ENCODE data around the gene UTP4.
"Not testable (repeated sequence)": the region's sequence is repeated elsewhere in the genome, so short reads cannot be mapped to it uniquely, and the experiment has no call there.

UTP4 gene

DNA sequence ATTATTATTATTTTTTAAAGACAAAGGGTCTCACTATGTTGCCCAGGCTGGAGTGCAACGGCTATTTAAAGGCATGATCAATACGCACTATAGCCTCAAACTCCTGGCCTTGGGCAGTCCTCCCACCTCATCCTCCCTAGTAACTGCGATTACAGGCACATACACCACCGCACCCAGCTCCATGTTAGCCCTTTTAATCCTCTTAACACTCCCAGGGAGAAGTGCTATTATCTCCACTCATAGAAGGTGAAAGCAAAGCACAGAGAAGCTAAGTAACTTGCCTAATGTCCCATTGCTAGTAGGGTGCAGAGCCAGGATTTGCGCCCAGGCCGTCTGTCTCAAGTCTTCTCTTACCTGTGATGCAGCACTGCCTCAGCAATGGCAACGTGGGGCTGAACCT, 22.0 kb upstream of the UTP4 start:
- no peak for DNase-seq (ENCODE audit: low read depth in 3 of 3)

DNA sequence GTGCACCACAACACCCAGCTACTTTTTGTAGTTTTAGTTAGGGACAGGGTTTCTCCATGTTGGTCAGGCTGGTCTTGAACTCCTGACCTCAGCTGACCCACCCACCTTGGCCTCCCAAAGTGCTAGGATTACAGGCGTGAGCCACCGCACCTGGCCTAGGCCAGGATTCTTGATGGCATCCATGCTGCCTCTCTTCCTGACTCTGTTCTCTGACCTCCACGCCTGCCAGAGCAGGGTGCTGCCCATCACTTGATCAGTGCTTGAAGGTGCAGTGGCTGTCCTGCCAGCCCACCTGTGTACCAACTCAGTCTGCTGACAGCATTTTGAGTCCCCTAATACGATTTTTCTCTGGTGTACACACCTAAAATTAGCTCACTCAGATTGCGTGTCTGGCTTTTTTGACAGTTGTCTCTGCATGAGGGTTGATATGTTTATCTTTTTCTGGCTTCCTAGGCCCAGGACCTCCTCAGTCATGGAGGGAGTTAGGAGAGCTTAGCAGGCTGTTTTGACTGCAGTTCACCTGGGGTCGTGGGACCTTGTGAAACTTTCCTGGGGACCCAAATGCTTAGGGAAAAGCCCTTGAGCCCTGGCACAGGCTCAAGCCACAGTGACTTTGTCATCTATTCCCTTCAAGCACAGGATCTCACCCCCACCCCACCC, 21.1 kb upstream of the UTP4 start:
- DNase-seq (ENCODE audit: low read depth in 3 of 3), result no peak

DNA sequence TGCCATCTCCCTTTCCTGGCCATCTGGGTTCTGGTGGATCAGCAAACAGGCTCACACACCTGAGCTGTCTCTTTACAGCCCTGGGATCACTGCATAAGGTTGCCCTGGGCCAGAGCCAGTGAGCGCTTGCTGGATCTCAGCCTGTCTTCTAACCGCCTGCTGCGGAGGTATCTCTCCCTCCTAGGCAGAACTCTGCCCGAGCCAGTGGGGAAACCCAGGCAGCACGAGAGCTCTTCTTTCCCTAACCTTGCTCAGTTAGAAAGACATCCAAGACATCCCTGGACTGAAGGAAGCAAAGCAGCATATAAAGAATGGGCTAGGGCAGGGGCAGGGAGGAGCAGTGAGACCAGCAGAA, 20.6 kb upstream of the UTP4 start:
- no peak for DNase-seq (ENCODE audit: low read depth in 3 of 3)

DNA sequence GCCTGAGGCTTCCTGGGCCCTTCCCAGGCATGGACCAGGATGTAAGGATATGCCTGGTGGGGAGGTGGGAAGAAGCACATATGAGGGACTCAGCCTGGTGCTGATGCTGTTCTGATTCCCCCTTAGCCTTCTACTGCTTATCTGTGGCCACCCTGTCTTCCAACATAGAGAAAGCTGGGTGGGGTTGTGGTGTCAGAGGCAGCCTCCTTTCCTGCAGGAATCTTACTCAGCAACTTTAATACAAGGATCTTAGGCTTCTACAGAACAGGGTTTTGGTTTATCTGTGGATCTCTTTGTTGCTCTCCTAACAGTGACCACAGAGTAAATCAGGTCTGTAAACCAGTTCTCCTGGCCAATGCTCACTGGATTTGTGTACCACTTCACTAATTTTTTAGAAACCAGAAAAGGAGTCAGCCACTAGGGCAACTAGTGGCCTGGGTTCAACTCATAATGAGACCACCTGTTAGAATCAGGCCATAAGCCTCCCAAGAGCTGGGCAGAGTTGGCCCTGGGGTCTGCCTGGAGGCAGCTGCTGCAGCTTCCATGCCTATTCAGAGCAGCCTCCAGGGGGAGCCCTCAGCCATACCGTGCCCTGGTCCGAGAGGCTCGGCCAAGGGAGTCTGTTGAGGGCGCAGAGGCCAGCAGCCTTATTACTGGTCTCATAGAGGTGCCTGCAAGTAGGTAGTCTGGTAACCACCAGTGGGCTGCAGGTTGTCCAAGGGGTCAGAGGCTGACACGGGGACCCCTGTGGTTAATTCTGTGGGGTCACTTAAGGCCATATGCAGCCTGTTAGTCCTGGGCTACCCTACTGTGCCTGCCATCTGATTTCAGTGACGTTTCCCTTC, 19.9 kb upstream of the UTP4 start:
- peak in 2 of 3 experiments; percentile 9 to 21 for DNase-seq (ENCODE audit: low read depth in 3 of 3)

DNA sequence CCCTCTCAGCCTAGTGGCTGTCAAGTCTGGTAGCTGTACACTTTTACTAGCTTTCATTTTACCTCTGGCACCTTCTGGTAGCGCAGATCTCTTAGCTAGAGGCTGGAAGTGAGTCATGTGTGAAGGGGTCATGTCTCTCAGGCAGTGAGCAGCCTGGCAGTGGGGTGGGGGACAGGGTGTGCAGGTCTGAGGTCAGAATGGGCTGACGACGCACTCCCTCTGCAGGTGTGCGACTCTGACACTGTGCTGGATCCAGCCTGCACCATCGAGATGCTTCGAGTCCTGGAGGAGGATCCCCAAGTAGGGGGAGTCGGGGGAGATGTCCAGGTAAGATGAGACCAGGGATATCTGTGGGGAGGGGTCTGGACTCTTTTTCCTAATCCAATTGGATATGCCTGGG, 19.2 kb upstream of the UTP4 start:
- no peak for DNase-seq (ENCODE audit: low read depth in 3 of 3)

DNA sequence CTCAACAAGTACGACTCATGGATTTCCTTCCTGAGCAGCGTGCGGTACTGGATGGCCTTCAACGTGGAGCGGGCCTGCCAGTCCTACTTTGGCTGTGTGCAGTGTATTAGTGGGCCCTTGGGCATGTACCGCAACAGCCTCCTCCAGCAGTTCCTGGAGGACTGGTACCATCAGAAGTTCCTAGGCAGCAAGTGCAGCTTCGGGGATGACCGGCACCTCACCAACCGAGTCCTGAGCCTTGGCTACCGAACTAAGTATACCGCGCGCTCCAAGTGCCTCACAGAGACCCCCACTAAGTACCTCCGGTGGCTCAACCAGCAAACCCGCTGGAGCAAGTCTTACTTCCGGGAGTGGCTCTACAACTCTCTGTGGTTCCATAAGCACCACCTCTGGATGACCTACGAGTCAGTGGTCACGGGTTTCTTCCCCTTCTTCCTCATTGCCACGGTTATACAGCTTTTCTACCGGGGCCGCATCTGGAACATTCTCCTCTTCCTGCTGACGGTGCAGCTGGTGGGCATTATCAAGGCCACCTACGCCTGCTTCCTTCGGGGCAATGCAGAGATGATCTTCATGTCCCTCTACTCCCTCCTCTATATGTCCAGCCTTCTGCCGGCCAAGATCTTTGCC, 18.0 kb upstream of the UTP4 start:
- DNase-seq (ENCODE audit: low read depth in 3 of 3), result no peak

DNA sequence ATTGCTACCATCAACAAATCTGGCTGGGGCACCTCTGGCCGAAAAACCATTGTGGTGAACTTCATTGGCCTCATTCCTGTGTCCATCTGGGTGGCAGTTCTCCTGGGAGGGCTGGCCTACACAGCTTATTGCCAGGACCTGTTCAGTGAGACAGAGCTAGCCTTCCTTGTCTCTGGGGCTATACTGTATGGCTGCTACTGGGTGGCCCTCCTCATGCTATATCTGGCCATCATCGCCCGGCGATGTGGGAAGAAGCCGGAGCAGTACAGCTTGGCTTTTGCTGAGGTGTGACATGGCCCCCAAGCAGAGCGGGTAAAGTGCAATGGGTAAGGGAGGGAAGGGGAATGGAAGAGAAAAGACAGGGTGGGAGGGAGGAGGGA, 17.5 kb upstream of the UTP4 start:
- DNase-seq (ENCODE audit: low read depth in 3 of 3), result no peak

DNA sequence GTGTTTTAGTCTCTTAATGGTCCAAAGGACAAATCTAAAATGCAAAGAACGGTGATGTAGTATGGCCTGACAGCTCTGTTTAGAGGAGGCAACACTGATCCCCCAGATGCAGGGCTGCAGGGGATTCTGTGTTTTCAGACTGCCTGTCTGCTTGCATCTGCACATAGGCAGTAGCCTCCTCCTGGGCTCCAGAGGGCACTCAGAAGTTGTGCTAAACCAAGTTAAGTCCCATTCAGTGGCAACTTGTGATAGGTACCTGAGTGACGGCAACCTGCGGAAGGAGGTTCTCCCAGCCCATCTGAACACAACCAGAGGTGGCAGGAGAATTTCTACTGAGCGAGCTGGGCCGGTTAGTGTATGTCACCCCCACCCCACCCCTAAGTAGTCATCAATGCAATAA, 17.1 kb upstream of the UTP4 start:
- DNase-seq (ENCODE audit: low read depth in 3 of 3), result no peak

DNA sequence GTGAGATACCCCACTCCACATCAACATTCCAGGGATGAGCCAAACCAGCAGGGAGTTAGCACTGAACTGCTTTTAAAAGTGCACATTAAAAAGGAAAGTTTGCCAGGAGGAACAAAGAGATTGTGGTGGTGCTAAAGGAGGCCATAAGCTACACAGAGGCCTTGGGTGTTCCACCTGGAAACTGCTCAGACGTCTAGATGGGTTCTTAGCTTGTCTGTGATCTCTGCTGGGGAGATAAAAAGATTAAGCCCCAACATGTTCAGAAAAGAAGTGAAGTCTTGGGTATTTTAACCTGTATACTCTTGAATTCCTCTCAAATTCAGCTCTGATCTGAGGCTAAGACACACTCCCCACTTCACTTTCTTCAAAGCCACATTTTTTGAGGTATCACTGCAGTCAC, 16.6 kb upstream of the UTP4 start:
- no peak for DNase-seq (ENCODE audit: low read depth in 3 of 3)

DNA sequence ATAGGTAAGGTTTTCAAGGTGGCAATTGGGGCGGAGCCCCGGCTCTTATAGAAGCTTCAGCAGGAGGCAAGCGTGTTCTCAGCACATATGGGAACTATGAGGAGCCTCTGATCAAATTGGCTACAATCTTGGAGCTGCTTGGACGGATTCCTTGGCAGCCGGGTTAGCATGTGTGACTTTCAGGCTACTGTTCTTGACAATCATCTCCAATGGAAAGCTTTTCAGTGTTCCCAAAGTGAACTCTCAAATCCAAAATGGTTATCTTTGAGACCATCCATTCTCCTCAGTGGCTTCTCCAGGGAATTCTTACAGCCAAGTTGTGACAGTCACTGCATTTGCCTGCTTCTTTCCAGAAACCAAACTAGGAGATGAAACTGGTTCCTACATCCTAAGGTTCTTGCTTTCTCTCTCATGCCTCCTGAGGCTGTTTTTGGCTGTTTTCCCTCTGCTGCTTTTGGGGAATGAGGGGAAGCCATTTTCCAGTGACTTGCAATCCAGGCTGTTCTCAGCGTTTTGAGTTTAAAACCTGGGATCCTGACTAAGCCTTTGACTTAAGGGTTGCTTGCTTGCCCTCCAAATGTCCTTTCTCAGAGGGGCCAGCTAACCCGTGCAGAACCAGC, 16.1 kb upstream of the UTP4 start:
- DNase-seq (ENCODE audit: low read depth in 3 of 3), result no peak

DNA sequence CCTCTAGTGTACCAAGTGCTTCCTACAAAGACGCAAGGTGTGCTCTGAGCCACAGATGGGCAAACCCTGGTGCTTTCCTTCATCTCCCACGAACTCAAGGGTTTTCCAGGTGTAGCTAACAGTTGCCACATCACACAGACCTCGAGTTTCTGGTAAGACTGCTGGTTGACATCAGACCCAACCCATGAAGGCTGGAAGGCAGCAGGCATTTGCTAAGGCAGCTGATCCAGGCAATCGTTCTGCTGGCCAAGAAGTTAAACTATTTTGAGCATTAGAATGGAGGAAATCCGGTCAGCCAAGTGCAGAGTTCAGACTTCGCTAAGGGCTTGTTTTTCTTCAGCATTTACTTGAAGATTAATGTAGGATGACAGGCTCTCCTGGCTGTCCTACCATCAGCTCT, 15.5 kb upstream of the UTP4 start:
- DNase-seq (ENCODE audit: low read depth in 3 of 3), result no peak

DNA sequence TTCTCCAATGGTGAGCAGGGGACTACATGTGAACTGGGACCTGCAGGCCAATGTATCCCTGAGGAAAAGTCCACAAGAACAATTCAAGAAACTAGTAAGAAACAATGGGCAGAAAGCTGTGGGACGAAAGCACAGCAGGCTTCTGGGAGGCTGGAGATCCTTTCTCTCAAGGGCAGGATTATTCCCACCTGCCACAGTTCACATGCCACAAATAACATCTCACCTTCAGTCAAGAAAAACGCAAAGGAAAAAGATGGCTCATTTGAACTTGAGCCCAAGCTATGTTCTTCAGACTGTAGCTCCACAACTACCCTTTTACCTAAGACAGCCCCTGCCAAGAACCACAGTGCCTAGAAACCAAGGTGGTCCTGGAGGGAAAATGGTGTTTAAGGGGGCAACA, 14.0 kb upstream of the UTP4 start:
- DNase-seq (ENCODE audit: low read depth in 3 of 3), result no peak

DNA sequence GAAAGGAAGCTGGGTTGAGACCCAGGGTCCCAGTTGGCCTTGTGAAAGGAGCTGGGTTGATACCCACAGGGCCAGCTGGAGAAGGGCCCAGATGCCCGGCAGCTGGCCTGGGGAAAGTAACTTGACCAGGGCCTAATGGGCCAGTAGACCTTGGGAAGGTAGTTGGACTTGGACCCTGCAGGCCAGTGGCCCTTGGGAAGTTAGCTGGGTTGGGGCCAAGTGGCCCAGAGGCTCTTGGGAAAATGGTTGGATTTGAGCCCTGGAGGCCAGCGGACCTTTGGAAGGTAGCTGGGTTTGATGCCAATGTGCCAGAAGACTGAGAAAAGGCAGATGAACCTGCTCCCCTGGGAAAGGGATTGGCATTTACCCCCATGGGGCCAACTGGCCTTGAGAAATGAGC, 13.5 kb upstream of the UTP4 start:
- DNase-seq (ENCODE audit: low read depth in 3 of 3), result no peak

DNA sequence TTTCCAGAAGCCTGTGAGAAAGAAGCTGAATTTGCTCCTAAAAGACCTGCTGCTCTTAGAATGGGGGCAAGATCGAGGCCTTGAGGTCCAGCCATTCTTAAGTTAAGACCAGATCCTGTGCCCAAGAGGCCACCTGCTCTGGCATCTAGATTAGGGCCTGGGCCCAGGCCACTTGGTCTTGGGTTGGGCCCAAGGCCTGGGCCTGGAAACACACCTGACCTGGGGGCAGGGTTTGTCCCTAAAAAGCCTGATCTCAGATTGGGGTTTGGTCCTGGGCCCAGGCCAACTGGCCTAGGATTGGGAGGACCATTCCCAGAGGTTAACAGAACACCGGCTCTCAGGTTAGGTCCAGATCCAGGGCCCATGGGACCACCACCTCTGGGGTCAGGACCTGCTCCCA, 12.9 kb upstream of the UTP4 start:
- DNase-seq (ENCODE audit: low read depth in 3 of 3), result no peak

DNA sequence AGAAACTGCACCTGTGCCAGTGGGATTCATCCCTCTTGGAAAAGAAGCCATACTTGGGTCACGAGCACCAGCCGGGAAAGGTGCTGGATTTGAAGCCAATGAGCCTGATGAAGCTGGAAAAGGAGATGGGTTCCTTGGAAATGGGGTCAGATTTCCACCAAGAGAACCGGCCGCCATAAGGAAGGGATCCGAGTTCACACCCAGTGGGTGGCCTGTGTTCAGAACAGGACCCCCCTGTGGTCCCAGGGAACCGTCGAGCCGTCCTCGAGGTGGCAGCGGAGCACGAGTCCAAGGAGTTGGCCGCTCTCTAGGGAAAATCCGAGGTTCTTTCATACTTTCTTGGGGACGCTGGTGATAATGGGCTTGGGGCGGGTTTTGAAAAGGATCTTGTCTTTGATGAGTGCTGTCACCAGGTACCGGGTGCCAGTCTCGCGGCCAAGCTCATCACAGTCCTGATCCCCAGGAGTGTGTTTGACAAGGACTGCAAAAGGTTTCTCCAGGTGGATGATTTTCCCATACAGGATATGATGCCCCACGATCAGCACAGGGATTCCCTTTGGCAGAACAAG, 12.3 kb upstream of the UTP4 start:
- DNase-seq (ENCODE audit: low read depth in 3 of 3), result no peak

DNA sequence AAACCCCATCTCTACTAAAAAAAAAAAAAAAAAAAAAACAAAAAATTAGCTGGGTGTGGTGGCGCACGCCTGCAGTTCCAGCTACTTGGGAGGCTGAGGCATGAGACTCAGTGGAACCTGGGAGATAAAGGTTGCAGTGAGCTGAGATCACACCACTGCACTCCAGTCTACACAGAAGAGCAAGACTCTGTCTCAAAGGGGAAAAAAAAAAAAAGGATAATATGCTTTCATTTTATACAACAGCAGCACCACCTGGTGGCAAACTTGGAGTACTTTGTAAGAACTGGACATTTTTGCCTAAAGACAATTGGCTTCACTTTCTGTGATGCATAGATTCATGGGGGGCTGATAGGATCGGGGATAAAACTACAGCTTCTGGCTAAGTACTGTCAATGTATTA, 8.5 kb upstream of the UTP4 start:
- peak in 2 of 3 experiments; percentile 20 to 36 for DNase-seq (ENCODE audit: low read depth in 3 of 3)

DNA sequence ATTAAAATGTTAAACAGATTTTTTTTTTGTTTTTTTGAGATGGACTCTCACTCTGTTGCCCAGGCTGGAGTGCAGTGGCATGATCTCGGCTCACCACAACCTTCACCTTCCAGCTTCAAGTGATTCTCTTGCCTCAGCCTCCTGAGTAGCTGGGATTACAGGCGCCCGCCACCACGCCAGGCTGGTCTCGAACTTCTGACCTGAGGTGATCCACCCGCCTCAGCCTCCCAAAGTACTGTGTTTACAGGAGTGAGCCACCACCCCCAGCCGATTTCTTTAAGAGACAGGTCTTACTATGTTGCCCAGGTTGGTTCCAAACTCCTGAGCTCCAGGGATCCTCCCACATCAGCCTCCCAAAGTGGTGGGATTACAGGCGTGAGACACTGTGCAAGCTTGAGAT, 8.0 kb upstream of the UTP4 start:
- DNase-seq (ENCODE audit: low read depth in 3 of 3), result not testable (repeated sequence)

DNA sequence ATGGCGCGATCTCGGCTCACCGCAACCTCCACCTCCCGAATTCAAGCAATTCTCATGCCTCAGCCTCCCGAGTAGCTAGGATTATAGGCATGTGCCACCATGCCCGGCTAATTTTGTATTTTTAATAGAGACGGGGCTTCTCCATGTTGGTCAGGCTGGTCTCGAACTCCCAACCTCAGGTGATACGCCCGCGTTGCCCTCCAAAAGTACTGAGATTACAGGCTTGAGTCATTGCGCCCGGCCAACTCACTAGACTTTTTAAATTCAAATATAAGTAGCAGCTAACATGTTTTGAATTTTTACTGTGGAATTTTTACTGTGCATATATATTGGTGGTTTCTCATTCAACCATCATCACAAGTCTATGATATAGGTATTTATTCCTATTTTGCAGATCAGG, 7.5 kb upstream of the UTP4 start:
- not testable (repeated sequence) for DNase-seq (ENCODE audit: low read depth in 3 of 3)

DNA sequence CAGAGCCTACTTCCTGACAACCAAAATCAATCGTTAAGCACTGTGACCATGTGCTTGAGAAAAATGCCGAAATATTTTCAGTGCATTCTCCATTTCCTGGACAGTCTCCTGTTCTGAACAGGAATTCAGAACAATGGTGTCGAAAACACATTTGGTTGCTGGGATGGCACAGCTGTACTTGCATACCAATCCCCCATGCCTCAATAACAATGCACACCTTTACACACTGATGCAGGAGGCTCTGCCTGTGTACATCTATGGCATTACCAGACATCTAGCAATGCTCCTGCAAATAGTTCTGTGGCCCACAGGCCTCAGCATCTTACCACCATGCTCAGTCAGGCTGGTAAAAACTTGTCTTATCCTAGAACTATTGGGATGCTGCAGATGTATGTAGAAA, 6.2 kb upstream of the UTP4 start:
- no peak for DNase-seq (ENCODE audit: low read depth in 3 of 3)

DNA sequence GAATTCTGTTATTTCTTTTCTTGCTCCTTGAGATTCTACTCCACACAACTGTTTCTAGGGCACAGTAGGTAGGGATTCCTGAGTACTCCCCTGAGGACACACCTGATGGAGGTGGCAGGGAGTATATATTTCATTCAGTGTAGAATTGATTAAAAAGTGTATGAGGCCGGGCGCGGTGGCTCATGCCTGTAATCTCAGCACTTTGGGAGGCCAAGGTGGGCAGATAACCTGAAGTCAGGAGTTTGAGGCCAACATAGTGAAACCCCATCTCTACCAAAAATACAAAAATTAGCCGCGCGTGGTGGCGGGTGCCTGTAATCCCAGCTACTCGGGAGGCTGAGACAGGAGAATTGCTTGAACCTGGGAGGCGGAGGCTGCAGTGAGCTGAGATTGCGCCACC, 5.6 kb upstream of the UTP4 start:
- DNase-seq (ENCODE audit: low read depth in 3 of 3), result not testable (repeated sequence)

DNA sequence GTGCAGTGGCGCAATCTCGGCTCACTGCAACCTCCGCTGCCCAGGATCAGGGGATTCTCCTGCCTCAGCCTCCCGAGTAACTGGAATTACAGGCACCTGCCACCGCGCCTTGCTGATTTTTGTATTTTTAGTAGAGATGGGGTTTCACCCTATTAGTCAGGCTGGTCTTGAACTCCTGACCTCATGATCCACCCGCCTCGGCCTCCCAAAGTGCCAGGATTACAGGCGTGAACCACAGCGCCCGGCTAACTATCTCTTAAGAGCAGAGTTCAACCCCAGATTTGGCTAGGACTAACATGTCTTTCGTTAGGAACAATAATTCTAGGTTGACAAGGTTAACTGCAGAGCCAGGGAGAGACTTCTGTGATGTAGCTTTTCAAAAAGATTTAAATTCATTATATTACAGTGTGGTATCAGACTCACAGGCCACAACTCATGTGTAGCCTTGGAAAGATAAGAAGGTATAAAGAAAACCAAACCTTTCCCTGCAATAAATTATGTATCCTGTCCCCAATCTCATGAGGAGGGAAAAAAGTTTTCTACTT, 4.4 kb upstream of the UTP4 start:
- no peak for DNase-seq (ENCODE audit: low read depth in 3 of 3)

DNA sequence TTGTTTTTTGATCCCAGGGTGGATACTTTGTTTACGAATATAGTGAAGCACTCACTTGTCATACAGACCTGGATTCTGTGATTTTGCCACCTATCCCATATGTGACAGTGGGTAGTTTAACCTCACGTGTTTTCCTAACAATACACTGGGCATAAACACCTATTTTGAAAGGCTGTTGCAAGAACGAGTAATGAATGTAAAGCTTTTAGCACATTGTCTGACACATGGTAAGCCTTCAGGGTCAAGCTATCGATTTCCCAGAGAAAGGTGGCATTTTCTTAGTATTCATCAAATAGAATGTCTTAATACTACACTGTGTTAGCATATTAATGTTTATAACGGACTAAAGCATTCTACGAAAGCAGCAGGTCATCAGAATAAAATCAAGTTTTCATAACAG, 2.0 kb upstream of the UTP4 start:
- no peak for DNase-seq (ENCODE audit: low read depth in 3 of 3)
